ENCODE data around the gene RANGRF. TPM values are rescaled to one million over a fixed set of nuclear protein-coding genes. Genes with fewer than 3 reads are reported as not detected.
"Not testable (repeated sequence)": the region's sequence is repeated elsewhere in the genome, so short reads cannot be mapped to it uniquely, and the experiment has no call there.

Gene RANGRF
- total and polyA plus RNA-seq, 2 donors (not counting 1 experiment from before 2014, with no cell fraction given), result 48.8 to 83.2 TPM

- ChIA-PET CTCF (interaction anchor here (0.9 to 5.1 kb wide), 5 partner anchors 26 to 184 kb away, joined by 3 to 72 read pairs (median 9); partner anchors contain the start of genes RANGRF and SLC25A35), POLR2A (interaction anchor here (3.6 to 5.9 kb wide), 3 partner anchors 26 to 62 kb away, joined by 24 to 158 read pairs (median 67); partner anchors contain the start of genes BORCS6 and RANGRF)
- Mint-ChIP-seq H3K4me3 (peak overlapping the region; percentile 96), H3K27ac (peak overlapping the region; percentile 100), H3K27me3 (no peaks in the 10 kb centered on the region), H3K4me1 (peaks cover 38% of the 10 kb centered on the region), H3K9me3 (ENCODE audit: insufficient read depth) (no peaks in the 10 kb centered on the region)
- TF ChIP-seq EZH2 (IDR thresholded peaks at IDR 0.05; ENCODE audit: borderline replicate concordance, insufficient read depth, low read depth, low read length, poor library complexity, severe bottlenecking) (no peak), CTCF (IDR thresholded peaks at IDR 0.05) (no peak)
- Histone ChIP-seq H3K9me3 (ENCODE audit: control extremely low read depth in 1 of 3, control insufficient read depth in 2 of 3, insufficient read depth in 1 of 3, low read length in 2 of 3) (no peaks in the 10 kb centered on the region), H3K36me3 (replicated peaks in 1 of 2; ENCODE audit: control extremely low read depth in 1 of 2, control insufficient read depth in 1 of 2, extremely low read depth in 1 of 2, insufficient read depth in 2 of 2, low read length in 1 of 2) (peaks cover under 1 to 15% of the 10 kb centered on the region in 2 experiments), H2AFZ (ENCODE audit: insufficient read depth, low read depth, low read length, poor library complexity, severe bottlenecking) (peak overlapping the region; percentile 86), H3K9ac (ENCODE audit: low read length) (peak overlapping the region; percentile 100), H3K79me2 (ENCODE audit: control insufficient read depth, insufficient read depth, low read length) (peaks cover 47% of the 10 kb centered on the region), H3K27me3 (replicated peaks in 1 of 4; ENCODE audit: control extremely low read depth in 1 of 4, control insufficient read depth in 3 of 4, insufficient read depth in 4 of 4, low read length in 3 of 4) (no peaks in the 10 kb centered on the region), H3K4me1 (ENCODE audit: control insufficient read depth in 2 of 2, insufficient read depth in 2 of 2, low read length in 2 of 2) (peaks cover 26 to 33% of the 10 kb centered on the region in 2 donors), H3K4me2 (replicated peaks; ENCODE audit: low read depth, low read length, poor library complexity, severe bottlenecking) (peak overlapping the region; percentile 90), H3K27ac (ENCODE audit: low read length in 2 of 2) (peak overlapping the region; percentile 99 to 100), H4K20me1 (ENCODE audit: control insufficient read depth, insufficient read depth, low read length, poor library complexity, severe bottlenecking) (peaks cover 6% of the 10 kb centered on the region), H3K4me3 (ENCODE audit: control extremely low read depth in 1 of 5, extremely low read depth in 1 of 5, insufficient read depth in 1 of 5, low read depth in 2 of 5, low read length in 4 of 5) (peak overlapping the region; percentile 65 to 100 (median 78))
- DNase-seq, result no peak
- 27% methylated on average over 4 of the region's 10 CpGs for WGBS (ENCODE audit: insufficient coverage)
- intact Hi-C loops (cut with micrococcal nuclease), result loop anchor here (1.0 to 5.0 kb wide), 7 partner anchors 38 to 563 kb away; partner anchors contain the start of genes AURKB, KRABD2, NDEL1 and RANGRF
- no peak for ATAC-seq (ENCODE audit: low read depth)
These were observed 38.6 kb upstream of the RANGRF start for GRCh38 chr17:8249621-8250500.

GRCh38 chr17:8251411-8251810 lies 37.1 kb upstream of the RANGRF start:
- CTCF ChIA-PET, result interaction anchor here (0.6 to 1.6 kb wide), 5 partner anchors 14 to 113 kb away, joined by 3 to 5 read pairs (median 3); no protein-coding TSS in a partner anchor
- H3K9ac ChIP-seq (ENCODE audit: low read length); H3K27me3 Mint-ChIP-seq; intact Hi-C loops (cut with micrococcal nuclease); DNase-seq; H3K9me3 ChIP-seq (ENCODE audit: control extremely low read depth in 1 of 3, control insufficient read depth in 2 of 3, insufficient read depth in 1 of 3, low read length in 2 of 3); H3K27me3 ChIP-seq (replicated peaks in 1 of 4; ENCODE audit: control extremely low read depth in 1 of 4, control insufficient read depth in 3 of 4, insufficient read depth in 4 of 4, low read length in 3 of 4); POLR2A ChIA-PET; H3K4me3 Mint-ChIP-seq; H2AFZ ChIP-seq (ENCODE audit: insufficient read depth, low read depth, low read length, poor library complexity, severe bottlenecking); H3K27ac ChIP-seq (ENCODE audit: low read length in 2 of 2); ATAC-seq (ENCODE audit: low read depth); H3K4me2 ChIP-seq (replicated peaks; ENCODE audit: low read depth, low read length, poor library complexity, severe bottlenecking); H3K4me3 ChIP-seq (ENCODE audit: control extremely low read depth in 1 of 5, extremely low read depth in 1 of 5, insufficient read depth in 1 of 5, low read depth in 2 of 5, low read length in 4 of 5); H4K20me1 ChIP-seq (ENCODE audit: control insufficient read depth, insufficient read depth, low read length, poor library complexity, severe bottlenecking); H3K9me3 Mint-ChIP-seq (ENCODE audit: insufficient read depth); H3K27ac Mint-ChIP-seq: not testable (repeated sequence)
- Histone ChIP-seq H3K79me2 (ENCODE audit: control insufficient read depth, insufficient read depth, low read length) (peaks cover 31% of the 10 kb centered on the region), H3K36me3 (replicated peaks in 1 of 2; ENCODE audit: control extremely low read depth in 1 of 2, control insufficient read depth in 1 of 2, extremely low read depth in 1 of 2, insufficient read depth in 2 of 2, low read length in 1 of 2) (peaks cover 0 to 22% of the 10 kb centered on the region in 2 experiments), H3K4me1 (ENCODE audit: control insufficient read depth in 2 of 2, insufficient read depth in 2 of 2, low read length in 2 of 2) (peaks cover 10 to 18% of the 10 kb centered on the region in 2 donors)
- peaks cover 25% of the 10 kb centered on the region for H3K4me1 Mint-ChIP-seq
- WGBS (ENCODE audit: insufficient coverage), result 100% methylated on average over 1 of the region's 2 CpGs

Data from B cell (primary cell).